ENCODE data around the gene SIK3. TPM values are rescaled to one million over a fixed set of nuclear protein-coding genes. Genes with fewer than 3 reads are reported as not detected.

Gene SIK3
- total and polyA plus RNA-seq, 12 donors: 9.9 to 47.3 (median 36.5) TPM

- ATAC-seq: no peak
- H3K27me3 ChIP-seq: no peaks in the 10 kb centered on the region
- peaks cover 0 to 64% (median 50%) of the 10 kb centered on the region in 9 donors for H3K4me1 ChIP-seq
- H3K9me3 ChIP-seq: no peaks in the 10 kb centered on the region
- TF ChIP-seq CTCF (IDR thresholded peaks at IDR 0.05): peak in 7 of 9 donors; percentile 15 to 51 (median 35)
- intact Hi-C loops (cut with DNase I): no loop called here
- 69 to 75% methylated on average over 11 of the region's 11 CpGs for WGBS, 2 donors
- peak overlapping the region in 1 of 10 donors; percentile 6 for H3K27ac ChIP-seq
- H3K4me3 ChIP-seq: no peak overlapping the region
- DNase-seq: no peak
- peaks cover 0 to 43% (median 0%) of the 10 kb centered on the region in 9 donors for H3K36me3 ChIP-seq
Measured at GRCh38 chr11:116927163-116927974, 170.9 kb downstream of the SIK3 start.

GRCh38 chr11:116925050-116925449, 173.2 kb downstream of the SIK3 start:
- intact Hi-C loops (cut with DNase I): no loop called here
- 94 to 97% methylated on average over 8 of the region's 8 CpGs for WGBS, 2 donors

GRCh38 chr11:116918925-116919655, 179.1 kb downstream of the SIK3 start:
- 48 to 52% methylated on average over 3 of the region's 3 CpGs for WGBS, 2 donors
- TF ChIP-seq CTCF (IDR thresholded peaks at IDR 0.05): no peak
- intact Hi-C loops (cut with DNase I): no loop called here
- no peak for DNase-seq
- Histone ChIP-seq H3K4me1 (peaks cover 0 to 21% (median 8%) of the 10 kb centered on the region in 9 donors), H3K27me3 (no peaks in the 10 kb centered on the region), H3K9me3 (no peaks in the 10 kb centered on the region), H3K4me3 (no peak overlapping the region), H3K36me3 (peaks cover 0 to 25% (median 0%) of the 10 kb centered on the region in 9 donors), H3K27ac (no peak overlapping the region)
- ATAC-seq: no peak

More at GRCh38 chr11:116925050-116925449, 173.2 kb downstream of the SIK3 start:
- H3K27me3 ChIP-seq: no peaks in the 10 kb centered on the region
- H3K4me1 ChIP-seq: peaks cover 0 to 41% (median 26%) of the 10 kb centered on the region in 9 donors
- no peak for DNase-seq
- no peak for ATAC-seq
- H3K9me3 ChIP-seq: no peaks in the 10 kb centered on the region
- H3K27ac ChIP-seq: peak overlapping the region in 1 of 10 donors; percentile 4
- H3K4me3 ChIP-seq: no peak overlapping the region
- H3K36me3 ChIP-seq: peaks cover 0 to 57% (median 0%) of the 10 kb centered on the region in 9 donors
- TF ChIP-seq CTCF (IDR thresholded peaks at IDR 0.05): no peak

- H3K4me3 ChIP-seq: no peak overlapping the region
- peaks cover 0 to 16% (median 0%) of the 10 kb centered on the region in 9 donors for H3K36me3 ChIP-seq
- ATAC-seq: no peak
- no peak overlapping the region for H3K27ac ChIP-seq
- no peaks in the 10 kb centered on the region for H3K27me3 ChIP-seq
- TF ChIP-seq CTCF (IDR thresholded peaks at IDR 0.05): no peak
- DNase-seq: no peak
- intact Hi-C loops (cut with DNase I): no loop called here
- no peaks in the 10 kb centered on the region for H3K9me3 ChIP-seq
- WGBS, 2 donors: 73% methylated on average over 5 of the region's 5 CpGs
- peaks cover 0 to 32% (median 13%) of the 10 kb centered on the region in 9 donors for H3K4me1 ChIP-seq
Measured at GRCh38 chr11:116917632-116918031, 180.6 kb downstream of the SIK3 start.
